Neural cell (in vitro differentiated cells): Measurements from ENCODE around the gene ARRDC2. TPM values are rescaled to one million over a fixed set of nuclear protein-coding genes. Genes with fewer than 3 reads are reported as not detected.

ENCODE experiments used
- H2AFZ ChIP-seq: fragments of 200-600, 300-800 bp; sonication (generic), shearing (Covaris generic); 2 replicates; pipeline ENCODE4 v1.6.0; 2014; ENCODE audit warnings: low read depth, mild to moderate bottlenecking, antibody characterized with exemption, low read length, moderate library complexity
- H3F3A ChIP-seq: fragments of 200-600 bp; shearing (Covaris generic); 2 replicates; pipeline ENCODE4 v1.6.1; 2016; ENCODE audit warnings: mild to moderate bottlenecking, moderate library complexity, mixed read lengths, antibody characterized with exemption, low read length; ENCODE audit not compliant: insufficient read depth, poor library complexity, severe bottlenecking
- H3K27ac ChIP-seq: fragments of 200-600, 300-800 bp; sonication (generic), shearing (Covaris generic); 2 replicates; pipeline ENCODE4 v1.5.1; 2014; ENCODE audit warnings: mild to moderate bottlenecking, low read length, moderate library complexity
- H3K27me3 ChIP-seq: fragments of 300-800, 200-600 bp; sonication (generic), shearing (Covaris generic); 2 replicates; pipeline ENCODE4 v1.6.0; 2014; ENCODE audit warnings: mild to moderate bottlenecking, low read depth, low read length, moderate library complexity; ENCODE audit not compliant: insufficient read depth
- H3K36me3 ChIP-seq: fragments of 300-800, 200-600 bp; sonication (generic), shearing (Covaris generic); 2 replicates; pipeline ENCODE4 v1.5.1; 2014; ENCODE audit warnings: mild to moderate bottlenecking, antibody characterized with exemption, low read length, moderate library complexity; ENCODE audit not compliant: insufficient read depth
- H3K4me2 ChIP-seq: fragments of 300-800, 200-600 bp; sonication (generic), shearing (Covaris generic); 2 replicates; pipeline ENCODE4 v1.6.0; 2014; ENCODE audit warnings: mild to moderate bottlenecking, low read length
- H3K4me3 ChIP-seq: fragments of 300-800, 200-600 bp; sonication (generic), shearing (Covaris generic); 2 replicates; pipeline ENCODE4 v1.5.1; 2014; ENCODE audit warnings: mild to moderate bottlenecking, low read length, moderate library complexity
- H3K79me2 ChIP-seq: fragments of 200-600 bp; shearing (Covaris generic); replicated peaks from 2 replicates; pipeline ENCODE4 v1.6.0; 2014; ENCODE audit warnings: mild to moderate bottlenecking, low read length, moderate library complexity; ENCODE audit not compliant: insufficient read depth
- H3K9ac ChIP-seq: fragments of 300-800, 200-600 bp; sonication (generic), shearing (Covaris generic); 2 replicates; pipeline ENCODE4 v1.6.1; 2016; ENCODE audit warnings: mild to moderate bottlenecking, low read length, mixed read lengths
- H3K9me2 ChIP-seq: fragments of 200-600 bp; shearing (Covaris generic); 2 replicates; pipeline ENCODE4 v1.6.1; 2016; ENCODE audit warnings: mild to moderate bottlenecking, low read length, mixed read lengths; ENCODE audit not compliant: insufficient read depth
- H3K9me3 ChIP-seq: fragments of 200-600, 300-800 bp; sonication (generic), shearing (Covaris generic); 2 replicates; pipeline ENCODE4 v1.6.1; 2016; ENCODE audit warnings: mild to moderate bottlenecking, mixed run types, low read length, moderate library complexity, mixed read lengths
- H4K20me1 ChIP-seq: fragments of 200-600 bp; shearing (Covaris generic); 2 replicates; pipeline ENCODE4 v1.6.1; 2016; ENCODE audit warnings: mild to moderate bottlenecking, mixed run types; ENCODE audit not compliant: insufficient read depth
- EP300 ChIP-seq: fragments of 450-650 bp; conservative IDR thresholded peaks from 2 replicates; pipeline ENCODE4 v1.6.1; 2014; ENCODE audit warnings: antibody characterized with exemption, mild to moderate bottlenecking, moderate library complexity; ENCODE audit not compliant: poor library complexity, severe bottlenecking
- EZH2 ChIP-seq: fragments of 200-600, 300-800 bp; shearing (Covaris generic), sonication (generic); IDR thresholded peaks from 2 replicates; pipeline ENCODE4 v1.6.1; 2014; ENCODE audit warnings: antibody characterized with exemption, low read length, borderline replicate concordance, mild to moderate bottlenecking; ENCODE audit not compliant: insufficient read depth, poor library complexity, severe bottlenecking
- MXI1 ChIP-seq: fragments of 450-650 bp; conservative IDR thresholded peaks from 2 replicates; pipeline ENCODE4 v1.6.1; 2014; ENCODE audit warnings: antibody characterized with exemption, mild to moderate bottlenecking; ENCODE audit not compliant: poor library complexity, severe bottlenecking
- POLR2AphosphoS5 ChIP-seq: IDR thresholded peaks from 2 replicates; pipeline ENCODE4 v1.6.1; 2012
- RAD21 ChIP-seq: fragments of 450-650 bp; conservative IDR thresholded peaks from 2 replicates; pipeline ENCODE4 v1.6.1; 2014; ENCODE audit warnings: antibody characterized with exemption, mild to moderate bottlenecking, moderate library complexity
- SMC3 ChIP-seq: fragments of 450-650 bp; conservative IDR thresholded peaks from 2 replicates; pipeline ENCODE4 v1.6.1; 2014; ENCODE audit warnings: antibody characterized with exemption, mild to moderate bottlenecking, moderate library complexity; ENCODE audit not compliant: poor library complexity
- TAF1 ChIP-seq: IDR thresholded peaks from 2 replicates; pipeline ENCODE4 v1.6.1; 2012; ENCODE audit warnings: low read depth
- polyA plus RNA-seq: library from polyadenylated mRNA; depleted of rRNA; stranded (reverse); fragments of >200 nt; gene quantifications from 2 replicates; pipeline ENCODE4 v1.2.3, GENCODE V29; 2014
- TF ChIP-seq, protein P1 (sequence below): fragments of 450-650 bp; IDR thresholded peaks from 2 replicates; pipeline ENCODE4 v1.5.1; 2014; ENCODE audit warnings: antibody characterized with exemption, mild to moderate bottlenecking, moderate library complexity; ENCODE audit not compliant: poor library complexity, severe bottlenecking
- TF ChIP-seq, protein P2 (sequence below): IDR thresholded peaks from 2 replicates; pipeline ENCODE4 v1.6.1; 2012; ENCODE audit warnings: borderline replicate concordance

The ARRDC2 gene
- polyA plus RNA-seq, 1 donor from 2014 or later: 3.6 TPM

DNA sequence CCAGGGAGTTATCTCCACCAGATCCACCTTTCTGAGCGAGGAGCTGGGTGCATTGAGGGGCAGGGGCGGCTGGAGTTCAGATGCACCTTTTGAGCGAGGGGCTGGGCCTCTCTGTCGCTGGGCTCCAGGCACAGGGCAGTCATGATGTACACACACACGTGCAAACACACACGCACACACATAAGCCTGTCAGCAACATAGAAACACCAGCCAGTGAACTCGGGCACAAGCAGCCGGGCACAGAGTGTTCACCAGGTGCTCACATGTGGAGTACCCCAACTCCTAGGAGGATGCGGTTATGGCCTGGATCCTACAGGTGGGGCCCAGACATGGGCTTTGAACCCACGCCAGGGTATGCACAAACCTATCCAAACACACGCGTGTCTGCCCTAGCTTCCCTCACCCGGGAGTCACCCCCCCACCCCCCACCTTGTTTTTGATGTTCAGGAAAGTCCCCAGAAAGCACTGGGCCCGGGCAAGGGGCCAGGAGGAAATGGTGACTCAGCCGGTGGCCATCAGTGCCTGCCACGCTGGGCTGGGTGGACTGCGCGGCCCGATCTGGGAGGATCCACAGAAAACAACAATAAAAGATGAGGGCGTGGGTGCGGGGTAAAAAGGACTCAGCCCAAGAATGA, 13.3 kb downstream of the ARRDC2 start:
- H2AFZ ChIP-seq: no peak overlapping the region
- H3K79me2 ChIP-seq: no peaks in the 10 kb centered on the region
- H3K9me3 ChIP-seq: no peaks in the 10 kb centered on the region
- no peaks in the 10 kb centered on the region for H3K27me3 ChIP-seq
- TF ChIP-seq EP300 (no peak), SMC3 (no peak), RAD21 (no peak), MXI1 (no peak), TAF1 (no peak), POLR2AphosphoS5 (no peak)
- TF ChIP-seq, protein P1, sequence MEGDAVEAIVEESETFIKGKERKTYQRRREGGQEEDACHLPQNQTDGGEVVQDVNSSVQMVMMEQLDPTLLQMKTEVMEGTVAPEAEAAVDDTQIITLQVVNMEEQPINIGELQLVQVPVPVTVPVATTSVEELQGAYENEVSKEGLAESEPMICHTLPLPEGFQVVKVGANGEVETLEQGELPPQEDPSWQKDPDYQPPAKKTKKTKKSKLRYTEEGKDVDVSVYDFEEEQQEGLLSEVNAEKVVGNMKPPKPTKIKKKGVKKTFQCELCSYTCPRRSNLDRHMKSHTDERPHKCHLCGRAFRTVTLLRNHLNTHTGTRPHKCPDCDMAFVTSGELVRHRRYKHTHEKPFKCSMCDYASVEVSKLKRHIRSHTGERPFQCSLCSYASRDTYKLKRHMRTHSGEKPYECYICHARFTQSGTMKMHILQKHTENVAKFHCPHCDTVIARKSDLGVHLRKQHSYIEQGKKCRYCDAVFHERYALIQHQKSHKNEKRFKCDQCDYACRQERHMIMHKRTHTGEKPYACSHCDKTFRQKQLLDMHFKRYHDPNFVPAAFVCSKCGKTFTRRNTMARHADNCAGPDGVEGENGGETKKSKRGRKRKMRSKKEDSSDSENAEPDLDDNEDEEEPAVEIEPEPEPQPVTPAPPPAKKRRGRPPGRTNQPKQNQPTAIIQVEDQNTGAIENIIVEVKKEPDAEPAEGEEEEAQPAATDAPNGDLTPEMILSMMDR: no peak
- TF ChIP-seq, protein P2, sequence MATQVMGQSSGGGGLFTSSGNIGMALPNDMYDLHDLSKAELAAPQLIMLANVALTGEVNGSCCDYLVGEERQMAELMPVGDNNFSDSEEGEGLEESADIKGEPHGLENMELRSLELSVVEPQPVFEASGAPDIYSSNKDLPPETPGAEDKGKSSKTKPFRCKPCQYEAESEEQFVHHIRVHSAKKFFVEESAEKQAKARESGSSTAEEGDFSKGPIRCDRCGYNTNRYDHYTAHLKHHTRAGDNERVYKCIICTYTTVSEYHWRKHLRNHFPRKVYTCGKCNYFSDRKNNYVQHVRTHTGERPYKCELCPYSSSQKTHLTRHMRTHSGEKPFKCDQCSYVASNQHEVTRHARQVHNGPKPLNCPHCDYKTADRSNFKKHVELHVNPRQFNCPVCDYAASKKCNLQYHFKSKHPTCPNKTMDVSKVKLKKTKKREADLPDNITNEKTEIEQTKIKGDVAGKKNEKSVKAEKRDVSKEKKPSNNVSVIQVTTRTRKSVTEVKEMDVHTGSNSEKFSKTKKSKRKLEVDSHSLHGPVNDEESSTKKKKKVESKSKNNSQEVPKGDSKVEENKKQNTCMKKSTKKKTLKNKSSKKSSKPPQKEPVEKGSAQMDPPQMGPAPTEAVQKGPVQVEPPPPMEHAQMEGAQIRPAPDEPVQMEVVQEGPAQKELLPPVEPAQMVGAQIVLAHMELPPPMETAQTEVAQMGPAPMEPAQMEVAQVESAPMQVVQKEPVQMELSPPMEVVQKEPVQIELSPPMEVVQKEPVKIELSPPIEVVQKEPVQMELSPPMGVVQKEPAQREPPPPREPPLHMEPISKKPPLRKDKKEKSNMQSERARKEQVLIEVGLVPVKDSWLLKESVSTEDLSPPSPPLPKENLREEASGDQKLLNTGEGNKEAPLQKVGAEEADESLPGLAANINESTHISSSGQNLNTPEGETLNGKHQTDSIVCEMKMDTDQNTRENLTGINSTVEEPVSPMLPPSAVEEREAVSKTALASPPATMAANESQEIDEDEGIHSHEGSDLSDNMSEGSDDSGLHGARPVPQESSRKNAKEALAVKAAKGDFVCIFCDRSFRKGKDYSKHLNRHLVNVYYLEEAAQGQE: no peak
- no peaks in the 10 kb centered on the region for H3F3A ChIP-seq
- H3K27ac ChIP-seq: no peak overlapping the region
- no peaks in the 10 kb centered on the region for H4K20me1 ChIP-seq
- no peaks in the 10 kb centered on the region for H3K36me3 ChIP-seq
- no peak overlapping the region for H3K9ac ChIP-seq
- no peak overlapping the region for H3K4me2 ChIP-seq
- no peaks in the 10 kb centered on the region for H3K9me2 ChIP-seq
- H3K4me3 ChIP-seq: no peak overlapping the region

DNA sequence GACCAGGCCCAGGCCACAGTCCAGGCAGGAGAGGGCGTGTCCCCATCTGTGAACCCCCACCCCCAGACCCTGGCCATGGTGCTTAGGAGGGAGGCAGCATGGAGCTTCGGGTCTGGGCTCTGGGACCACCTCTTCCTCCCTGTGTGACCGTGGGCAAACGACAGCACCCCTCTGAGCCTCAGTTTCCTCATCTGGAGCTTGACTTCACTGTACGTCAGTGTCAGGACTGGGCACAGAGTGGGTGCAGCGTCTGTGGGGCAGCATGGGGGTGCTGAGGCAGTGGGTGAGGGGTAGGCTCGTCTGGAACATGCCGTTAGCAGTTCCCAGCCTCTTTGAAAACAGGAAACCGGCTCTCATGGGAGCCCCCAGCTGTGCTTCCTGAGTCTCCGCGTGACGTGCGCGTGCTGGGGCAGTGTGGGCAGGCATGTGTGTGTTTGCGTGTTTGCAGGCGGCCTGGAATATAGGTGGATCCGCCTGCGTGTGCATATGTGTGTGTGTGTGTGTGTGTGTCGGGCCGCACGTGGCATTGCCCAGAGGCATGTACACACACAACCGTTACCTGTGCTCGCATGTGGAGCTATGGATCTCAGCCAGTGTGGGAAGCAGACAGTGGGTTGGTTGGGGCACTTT, 15.8 kb downstream of the ARRDC2 start:
- Histone ChIP-seq H3K27ac (no peak overlapping the region), H3K9ac (no peak overlapping the region), H4K20me1 (no peaks in the 10 kb centered on the region), H3K27me3 (no peaks in the 10 kb centered on the region), H3K9me2 (no peaks in the 10 kb centered on the region), H3K4me2 (no peak overlapping the region), H3K79me2 (no peaks in the 10 kb centered on the region), H3K36me3 (no peaks in the 10 kb centered on the region), H2AFZ (no peak overlapping the region), H3K4me3 (no peak overlapping the region), H3K9me3 (no peaks in the 10 kb centered on the region), H3F3A (no peaks in the 10 kb centered on the region)
- no peak for TF ChIP-seq EZH2
- TF ChIP-seq SMC3: no peak
- TF ChIP-seq TAF1: no peak
- TF ChIP-seq EP300: no peak
- TF ChIP-seq RAD21: no peak
- TF ChIP-seq MXI1: no peak
- TF ChIP-seq, protein P2: no peak
- TF ChIP-seq, protein P1: no peak
- TF ChIP-seq POLR2AphosphoS5: no peak
